A549 treated with ZK216348 at 1 μM for 4 hours (cell line): ENCODE results near the gene ZNF723. TPM values are rescaled to one million over a fixed set of nuclear protein-coding genes. Genes with fewer than 3 reads are reported as not detected.

Experiments
- total RNA-seq: library from RNA; stranded (reverse); fragments of 200-300 nt; extraction: Qiagen RNA extraction; gene quantifications from 5 replicates; pipeline ENCODE4 v1.2.3, GENCODE V29; 2022; ENCODE audit warnings: low read depth

ZNF723 gene
- not detected in 5 replicates for total RNA-seq

GRCh38 chr19:22832031-22832762, at the start of gene ZNF723:
Gene ZNF723 (plus strand): TSS chr19:22832291. CDS start chr19:22832380, 89 bp downstream.

GRCh38 chr19:22783651-22784410, 48.3 kb upstream of the ZNF723 start, which contains the start of gene ZNF99:
Gene ZNF99 (minus strand): TSS chr19:22784151. CDS start chr19:22784016, 135 bp downstream.

Other genes with a start within 250 kb of the ZNF723 start
- gene ZNF492, start 198.0 kb upstream of the ZNF723 start, total RNA-seq = not detected in 5 replicates
- gene ZNF99, start 48.1 kb upstream of the ZNF723 start, total RNA-seq = not detected in 5 replicates
- gene ZNF728, start 170.9 kb downstream of the ZNF723 start, total RNA-seq = not detected in 5 replicates